ENCODE measurements around the gene SPDYA.

SPDYA gene

DNA sequence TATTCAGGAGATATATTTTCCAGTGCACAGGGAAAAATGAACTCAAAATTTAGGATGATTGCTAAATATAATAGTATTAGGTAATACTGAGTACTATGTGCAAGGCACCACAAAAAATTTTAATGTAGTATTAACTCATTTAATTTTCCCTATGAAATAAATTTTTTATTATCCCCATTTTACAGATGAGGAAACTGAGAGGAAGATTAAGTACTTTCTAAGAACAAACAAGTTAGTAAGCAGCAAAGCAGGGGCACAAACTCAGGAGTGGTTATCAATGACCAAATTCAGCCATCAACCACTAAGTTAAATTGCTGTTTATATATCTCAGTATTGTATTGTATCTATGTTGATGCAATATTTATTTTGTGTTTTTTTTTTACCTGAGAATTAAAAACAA lies 14.2 kb downstream of the SPDYA start:
- DNase-seq (ENCODE audit: low spot score): no peak

- no peak for DNase-seq (ENCODE audit: low spot score)
These were observed 17.7 kb downstream of the SPDYA start for GRCh38 chr2:28828382-28828781.

DNA sequence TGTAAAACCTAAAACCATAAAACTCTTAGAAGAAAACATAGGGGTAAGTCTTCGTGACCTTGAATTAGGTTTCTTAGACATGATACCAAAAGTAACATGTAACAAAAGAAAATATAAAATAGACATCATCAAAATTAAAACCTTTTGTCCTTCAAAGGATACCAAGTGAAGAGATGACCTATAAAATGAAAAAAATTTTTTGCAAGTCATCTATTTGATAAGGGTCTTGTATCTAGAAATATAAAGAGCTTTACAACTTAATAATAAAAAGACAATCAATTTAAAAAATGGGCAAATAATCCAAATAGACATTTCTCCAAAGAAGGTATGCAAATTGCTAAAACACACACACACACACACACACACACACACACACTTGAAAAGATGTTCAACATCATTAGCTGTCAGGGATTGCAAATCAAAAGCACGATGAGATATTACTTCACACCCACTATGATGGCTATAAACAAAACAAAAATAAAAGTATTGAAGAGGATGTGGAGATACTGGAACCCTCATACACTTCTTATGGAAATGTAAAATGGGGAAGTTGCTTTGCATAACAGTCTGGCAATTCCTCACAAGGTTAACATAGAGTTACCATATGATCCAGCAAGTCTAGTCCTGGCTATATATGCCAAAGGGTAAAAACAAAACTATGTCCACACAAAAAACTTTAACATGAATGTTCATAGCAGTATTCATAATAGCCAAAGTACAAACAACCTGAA lies 23.3 kb downstream of the SPDYA start:
- no peak for DNase-seq (ENCODE audit: low spot score)

DNA sequence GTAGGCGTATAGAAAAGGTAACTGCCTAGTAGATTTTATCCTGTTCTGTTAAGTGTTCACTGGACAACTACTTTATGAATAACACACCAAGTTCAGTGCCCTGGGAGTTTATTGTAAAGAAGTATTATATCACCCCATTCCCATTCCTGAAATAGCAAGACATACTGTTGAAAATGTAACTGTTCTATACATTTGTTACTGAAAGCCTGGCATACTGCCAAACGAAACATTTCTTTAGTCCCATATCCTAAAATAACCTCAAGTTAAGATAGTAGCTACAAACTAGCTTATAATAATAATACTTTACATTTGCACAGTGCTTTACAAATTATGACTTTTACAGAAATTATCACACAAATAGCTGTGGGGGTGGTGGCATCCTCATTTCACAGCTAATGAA lies 25.1 kb downstream of the SPDYA start:
- no peak for DNase-seq (ENCODE audit: low spot score)

DNA sequence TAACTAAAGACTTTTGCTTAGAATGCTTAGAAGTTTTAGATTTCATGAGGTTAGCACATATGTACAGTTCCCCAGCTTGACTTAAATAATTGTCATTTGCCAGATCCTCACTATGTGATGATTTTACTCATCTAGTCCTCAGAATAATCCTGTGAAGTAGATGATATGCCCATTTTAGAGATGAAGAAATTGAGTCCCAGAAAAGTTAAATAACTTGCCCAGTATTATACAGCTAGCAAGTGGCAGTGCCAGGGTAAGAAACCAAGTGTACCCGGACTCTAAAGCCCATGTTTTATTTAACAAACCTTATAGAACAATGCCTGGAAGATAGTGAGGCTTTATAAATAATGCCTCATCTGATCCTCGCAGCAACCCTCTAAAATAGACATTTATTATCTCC lies 28.3 kb downstream of the SPDYA start:
- DNase-seq (ENCODE audit: low spot score): no peak

GRCh38 chr2:28842042-28842441 lies 31.4 kb downstream of the SPDYA start:
- DNase-seq (ENCODE audit: low spot score): no peak

DNA sequence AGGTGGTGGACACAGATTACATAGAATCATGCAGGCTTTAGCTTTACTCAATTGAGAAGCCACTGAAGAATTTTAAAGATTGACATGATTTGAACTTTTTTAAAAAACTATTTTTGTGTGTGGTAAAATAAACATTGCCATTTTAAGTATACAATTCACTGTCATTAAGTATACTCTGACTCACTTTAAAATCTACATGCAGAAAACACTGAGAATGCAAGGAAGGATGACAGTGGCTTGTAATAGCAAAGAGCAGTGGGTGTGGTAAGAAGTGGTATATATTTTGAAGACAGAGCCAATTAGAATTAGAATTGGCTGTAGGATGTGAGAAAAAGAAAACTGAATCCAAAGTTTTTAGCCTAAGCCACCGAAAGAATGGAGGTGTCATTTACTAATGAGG lies 44.6 kb downstream of the SPDYA start:
- no peak for DNase-seq (ENCODE audit: low spot score)

DNA sequence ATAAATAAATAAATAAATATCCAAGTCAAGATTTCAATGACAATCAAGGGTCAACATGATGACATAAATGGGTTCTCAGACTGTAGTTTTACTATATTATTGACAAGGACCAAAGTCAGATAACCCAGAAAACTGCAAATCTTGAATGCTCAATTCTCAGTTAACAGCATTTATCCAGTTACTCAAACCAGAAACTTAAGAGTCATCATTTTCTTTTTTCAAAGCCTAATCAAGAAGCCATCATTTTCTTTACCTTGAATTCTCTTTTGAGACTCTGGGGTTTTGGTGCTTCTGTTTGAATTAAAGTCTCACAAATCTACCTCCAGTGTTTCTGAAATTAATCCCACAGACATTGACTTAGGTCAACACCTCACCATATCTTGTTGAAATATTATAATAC lies 45.3 kb downstream of the SPDYA start:
- DNase-seq (ENCODE audit: low spot score): no peak

DNA sequence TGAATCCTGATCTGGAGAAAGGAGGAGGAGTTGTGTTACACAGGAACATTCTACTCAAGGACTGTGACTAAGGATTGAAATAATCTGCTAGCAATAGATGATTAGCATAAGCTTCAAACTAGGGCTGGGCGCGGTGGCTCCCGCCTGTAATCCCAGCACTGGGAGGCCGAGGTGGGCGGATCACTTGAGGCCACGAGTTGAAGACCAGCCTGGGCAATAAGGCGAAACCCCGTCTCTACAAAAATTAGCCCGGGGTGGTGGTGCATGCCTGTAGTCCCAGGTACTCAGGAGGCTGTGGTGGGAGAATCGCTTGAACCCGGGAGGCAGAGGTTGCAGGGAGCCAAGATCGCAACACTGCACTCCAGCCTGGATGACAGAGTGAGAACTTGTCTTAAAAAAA lies 58.0 kb downstream of the SPDYA start:
- no peak for DNase-seq (ENCODE audit: low spot score)

GRCh38 chr2:28869494-28870145 lies 59.0 kb downstream of the SPDYA start:
- no peak for DNase-seq (ENCODE audit: low spot score)

DNA sequence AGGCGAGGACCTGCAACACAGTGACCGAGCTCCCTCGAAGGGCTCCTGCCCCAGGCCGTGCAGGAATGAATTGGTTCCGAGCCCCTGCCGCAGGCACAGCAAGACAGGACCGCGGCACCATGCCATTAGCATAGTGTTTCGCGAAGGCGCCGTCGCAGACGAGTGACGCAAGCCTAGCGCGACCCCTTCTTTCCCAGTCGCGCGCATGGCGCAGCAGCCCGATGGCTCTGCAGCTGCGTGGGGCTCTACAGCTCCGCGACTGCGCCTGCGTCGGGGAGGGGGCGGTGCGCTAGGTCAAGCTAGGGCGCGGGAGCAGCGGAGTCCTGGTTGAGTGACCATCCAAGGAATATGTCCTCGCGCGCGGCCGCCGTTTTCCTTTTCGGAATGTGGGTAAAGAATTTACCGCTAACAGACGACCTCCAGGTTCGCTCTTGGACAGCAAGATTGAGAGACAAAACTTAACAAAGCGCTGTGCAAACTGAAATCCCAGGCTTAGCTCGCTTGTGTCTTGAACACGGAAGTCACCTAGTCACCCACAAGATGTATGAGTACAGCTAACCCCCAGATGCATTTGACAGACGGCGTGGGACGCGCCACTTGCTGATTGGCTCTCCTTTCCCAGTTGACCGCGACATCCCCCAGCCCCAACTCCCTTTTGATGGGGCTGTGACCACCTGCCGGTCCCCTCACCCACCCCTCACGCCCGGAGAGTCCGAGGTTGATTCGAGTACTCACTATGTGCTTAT lies 59.7 kb downstream of the SPDYA start, which contains the start of gene TRMT61B:
TRMT61B (minus strand) TSS at position 164 of the 746 bp plus-strand sequence; CDS start at position 132, 32 bp downstream.
- DNase-seq (ENCODE audit: low spot score): peak; percentile 94

- no peak for DNase-seq (ENCODE audit: low spot score)
These were observed 61.0 kb downstream of the SPDYA start for GRCh38 chr2:28871620-28872019.

GRCh38 chr2:28880193-28880592 lies 69.6 kb downstream of the SPDYA start:
- DNase-seq (ENCODE audit: low spot score): no peak

DNA sequence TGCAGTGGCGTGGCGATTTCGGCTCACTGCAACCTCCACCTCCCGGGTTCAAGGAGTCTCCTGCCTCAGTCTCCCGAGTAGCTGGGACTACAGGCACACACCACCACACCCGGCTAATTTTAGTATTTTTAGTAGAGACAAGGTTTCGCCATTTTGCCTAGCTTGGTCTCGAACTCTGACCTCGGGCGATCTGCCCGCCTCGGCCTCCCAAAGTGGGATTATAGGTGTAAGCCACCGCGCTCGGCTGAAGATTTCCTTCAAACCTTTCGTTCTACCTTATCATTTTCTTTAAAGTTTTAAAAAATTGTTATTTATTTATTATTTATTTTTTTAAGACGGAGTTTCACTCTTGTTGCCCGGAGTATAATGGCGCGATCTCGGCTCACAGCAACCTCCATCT lies 82.9 kb downstream of the SPDYA start:
- no peak for DNase-seq (ENCODE audit: low spot score)

DNA sequence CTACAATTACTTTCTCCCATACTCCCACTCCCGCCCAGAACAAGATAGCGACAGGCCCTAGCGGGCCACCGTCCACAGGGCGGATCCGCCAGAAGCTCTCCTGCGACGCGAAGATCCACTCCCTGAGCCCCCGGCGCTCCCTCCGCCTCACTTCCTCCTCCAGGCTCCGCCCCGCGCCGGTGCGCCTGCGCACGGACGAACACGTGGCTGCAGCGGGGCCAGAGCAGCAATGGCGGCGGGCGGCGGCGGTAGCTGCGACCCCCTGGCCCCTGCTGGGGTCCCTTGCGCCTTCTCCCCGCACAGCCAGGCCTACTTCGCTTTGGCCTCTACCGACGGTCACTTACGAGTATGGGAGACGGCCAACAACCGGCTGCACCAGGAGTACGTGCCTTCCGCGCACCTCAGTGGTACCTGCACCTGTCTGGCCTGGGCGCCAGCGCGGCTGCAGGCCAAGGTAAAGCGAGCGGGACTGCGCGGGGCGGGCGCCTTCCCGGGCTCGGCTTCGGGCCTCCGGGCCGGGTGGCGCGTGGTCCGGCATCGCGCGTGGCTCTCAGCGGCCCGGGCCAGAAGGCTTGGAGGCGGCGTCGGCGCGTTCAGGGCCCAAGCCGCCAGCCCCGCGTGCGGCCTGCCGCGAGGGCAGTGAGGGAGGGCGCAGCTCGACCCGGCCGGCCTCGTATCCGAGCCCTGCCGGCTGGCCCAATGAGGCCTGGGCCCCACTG lies 84.0 kb downstream of the SPDYA start, which contains the start of gene WDR43:
WDR43 (plus strand) TSS at position 198 of the 719 bp plus-strand sequence; CDS start at position 230, 32 bp downstream.
- DNase-seq (ENCODE audit: low spot score): peak; percentile 98

- peak; percentile 5 for DNase-seq (ENCODE audit: low spot score)
These were observed 84.7 kb downstream of the SPDYA start for GRCh38 chr2:28895189-28895893.

DNA sequence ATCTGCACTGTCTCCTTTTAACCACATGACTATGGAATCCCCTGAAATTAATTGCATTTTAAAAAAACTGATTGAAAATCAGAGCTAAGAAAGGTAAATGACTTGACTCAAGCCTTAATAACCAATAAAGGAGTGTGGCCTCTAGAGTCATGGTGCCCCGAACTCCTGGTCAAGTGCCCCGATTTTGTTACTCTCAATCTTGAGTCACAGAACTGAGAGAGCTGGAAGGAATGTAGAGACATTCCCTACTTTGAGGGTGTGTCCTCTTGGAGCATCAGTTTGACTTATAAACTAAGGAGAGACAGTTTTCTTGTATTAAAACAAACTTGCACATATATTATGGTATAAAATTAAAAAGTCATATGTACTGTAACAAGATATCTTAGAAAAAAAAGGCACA lies 86.3 kb downstream of the SPDYA start:
- no peak for DNase-seq (ENCODE audit: low spot score)

DNA sequence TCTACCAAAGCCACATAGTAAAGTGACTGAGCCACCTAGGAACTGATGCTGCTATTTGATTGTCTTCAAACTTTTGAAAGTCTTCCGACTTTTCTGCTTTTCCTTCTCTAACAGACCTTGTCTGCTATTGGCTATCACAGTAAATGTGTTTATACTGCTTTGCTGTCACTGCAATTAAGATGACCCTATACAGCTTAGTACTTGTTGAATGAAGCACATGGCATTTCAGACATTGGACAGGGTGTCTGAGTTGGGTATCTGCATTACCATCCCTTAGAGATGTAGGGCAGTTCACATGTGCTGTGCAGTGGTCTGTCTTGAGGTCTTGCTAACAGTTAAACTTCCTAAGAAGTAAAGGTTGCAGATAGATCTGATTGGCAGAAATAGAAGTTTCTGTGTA lies 87.4 kb downstream of the SPDYA start:
- no peak for DNase-seq (ENCODE audit: low spot score)
